GM10248 (cell line): Measurements from ENCODE around the gene PFKFB4.
A peak's percentile ranks its signal among the peaks of the same experiment; 100 is the strongest.
"Not testable (repeated sequence)": the region's sequence is repeated elsewhere in the genome, so short reads cannot be mapped to it uniquely, and the experiment has no call there.

Experiments used
- CTCF ChIA-PET: fragments of 300-600 bp; sonication (Branson Sonifier 250); formaldehyde crosslinking; extraction: SDS; loops from one replicate; lab custom pipeline; 2021; ENCODE audit warnings: antibody characterized with exemption; lab: Yijun Ruan, JAX
- POLR2A ChIA-PET: fragments of 350-650 bp; sonication (Branson Sonifier 250); formaldehyde crosslinking; extraction: SDS; loops from one replicate; lab custom pipeline; 2020; ENCODE audit warnings: antibody characterized with exemption; lab: Yijun Ruan, JAX
- DNase-seq: peaks from one replicate; pipeline ENCODE4 v3.0.0; 2012; ENCODE audit errors: extremely low spot score
- CTCF ChIP-seq: IDR thresholded peaks from 2 replicates; pipeline ENCODE4 v1.5.1; 2012; ENCODE audit warnings: mild to moderate bottlenecking, low read depth; ENCODE audit errors: extremely low read depth, missing control alignments, control extremely low read depth

The PFKFB4 gene

GRCh38 chr3:48486952-48487351, 69.7 kb downstream of the PFKFB4 start:
- ChIA-PET CTCF (no interaction called here), POLR2A (no interaction called here)
- no peak for TF ChIP-seq CTCF
- no peak for DNase-seq

- DNase-seq, POLR2A ChIA-PET: not testable (repeated sequence)
- CTCF ChIA-PET, result interaction anchor here (1.8 to 2.4 kb wide), 2 partner anchors 10 to 20 kb away, joined by 5 to 6 read pairs; no protein-coding TSS in a partner anchor
These were observed 73.8 kb downstream of the PFKFB4 start for GRCh38 chr3:48482822-48483221.

GRCh38 chr3:48480891-48481290, 75.7 kb downstream of the PFKFB4 start:
- CTCF ChIA-PET, result interaction anchor here (1.0 to 2.4 kb wide), 2 partner anchors 8 to 45 kb away, joined by 3 to 6 read pairs; no protein-coding TSS in a partner anchor
- DNase-seq, POLR2A ChIA-PET: not testable (repeated sequence)

GRCh38 chr3:48478626-48479555, 77.7 kb downstream of the PFKFB4 start:
- no peak for TF ChIP-seq CTCF
- CTCF ChIA-PET, result no interaction called here
- POLR2A ChIA-PET, result no interaction called here
- peak; percentile 25 for DNase-seq

GRCh38 chr3:48477959-48478520, 78.6 kb downstream of the PFKFB4 start:
- no peak for TF ChIP-seq CTCF
- peak; percentile 9 for DNase-seq
- POLR2A ChIA-PET, result no interaction called here
- CTCF ChIA-PET, result no interaction called here

- no peak for TF ChIP-seq CTCF
- CTCF ChIA-PET, result interaction anchor here (0.8 to 2.0 kb wide), 6 partner anchors 12 to 82 kb away, joined by 3 to 12 read pairs (median 4); no protein-coding TSS in a partner anchor
- POLR2A ChIA-PET, result interaction anchor here (0.7 kb wide), 1 partner anchor 52 kb away, joined by 5 read pairs; no protein-coding TSS in a partner anchor
- peak; percentile 12 for DNase-seq
These were observed 80.1 kb downstream of the PFKFB4 start for GRCh38 chr3:48476426-48477053.

- no peak for DNase-seq
- CTCF ChIA-PET, result interaction anchor here (1.4 to 1.5 kb wide), 2 partner anchors 17 to 83 kb away, joined by 3 to 4 read pairs; no protein-coding TSS in a partner anchor
- POLR2A ChIA-PET, result interaction anchor here (0.6 kb wide), 1 partner anchor 209 kb away, joined by 3 read pairs; no protein-coding TSS in a partner anchor
- TF ChIP-seq CTCF, result no peak
These were observed 81.4 kb downstream of the PFKFB4 start for GRCh38 chr3:48475188-48475587.
